ENCODE results near the gene ANKRD12.
A peak's percentile ranks its signal among the peaks of the same experiment; 100 is the strongest.
"Not testable (repeated sequence)": the region's sequence is repeated elsewhere in the genome, so short reads cannot be mapped to it uniquely, and the experiment has no call there.

ANKRD12 gene

DNA sequence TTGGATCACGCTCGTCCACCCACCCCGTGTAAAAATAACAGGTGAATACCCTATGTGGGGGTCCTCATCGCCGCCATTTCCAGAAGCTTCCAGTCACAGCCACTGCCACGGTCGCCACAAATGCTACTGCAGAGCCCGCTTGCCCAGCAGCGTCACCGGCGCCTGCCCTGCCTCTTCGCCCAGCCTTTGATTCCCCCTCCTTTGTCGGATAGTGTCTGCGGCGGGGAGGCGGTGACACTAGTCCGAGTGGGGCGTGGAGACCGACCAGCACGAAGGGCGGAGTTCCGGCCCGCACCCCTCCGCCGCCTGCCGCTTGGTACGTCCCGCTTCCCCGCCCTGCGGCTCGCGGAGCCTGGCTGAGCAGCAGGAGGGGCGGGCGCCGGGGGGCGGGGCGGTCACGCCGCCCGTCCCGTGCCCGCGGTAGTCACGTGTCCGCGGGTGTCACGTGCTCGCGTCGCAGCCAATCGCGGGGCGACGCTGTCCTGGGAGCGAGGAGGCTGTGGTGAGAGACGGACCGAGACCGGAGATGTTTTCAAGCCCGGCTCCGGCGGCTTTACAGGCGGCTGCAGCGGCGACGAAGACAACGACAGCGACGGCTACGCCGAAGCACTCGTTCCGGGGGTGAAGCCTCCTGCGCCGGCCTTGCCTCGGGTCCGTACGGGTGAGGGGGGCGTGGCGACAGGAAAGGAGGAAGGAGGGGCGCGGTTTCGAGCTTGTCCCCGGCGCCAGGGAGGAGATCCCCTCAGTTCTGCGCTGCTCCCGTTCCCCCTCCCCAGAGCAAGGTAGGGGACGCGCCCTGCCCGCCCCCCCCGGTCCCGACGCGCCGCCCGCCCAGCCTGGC is at the start of gene ANKRD12:
Gene ANKRD12, plus strand, starts transcription at position 467 of the 841 bp plus-strand sequence. CDS start 45,652 bp downstream, outside the sequence.
- DNase-seq, result peak; percentile 97

DNA sequence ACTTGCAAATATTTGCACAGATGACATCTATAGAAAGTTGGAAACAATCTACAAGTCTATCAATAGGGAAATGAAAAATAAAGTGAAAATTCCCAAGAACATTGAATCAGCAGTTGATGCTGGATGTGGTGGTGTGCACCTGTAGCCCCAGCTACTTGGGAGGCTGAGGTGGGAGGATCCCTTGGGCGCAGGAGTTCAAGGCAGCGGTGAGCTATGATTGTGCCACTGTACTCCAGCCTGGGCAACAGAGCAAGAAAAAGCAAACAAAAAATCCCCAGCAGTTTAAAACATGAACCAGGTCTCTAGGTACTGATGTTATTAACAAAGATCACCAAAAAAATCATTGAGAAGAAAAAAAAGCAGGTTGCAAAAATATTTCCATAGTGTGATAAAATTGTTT is 49.4 kb upstream of the ANKRD12 start:
- DNase-seq, result no peak

DNA sequence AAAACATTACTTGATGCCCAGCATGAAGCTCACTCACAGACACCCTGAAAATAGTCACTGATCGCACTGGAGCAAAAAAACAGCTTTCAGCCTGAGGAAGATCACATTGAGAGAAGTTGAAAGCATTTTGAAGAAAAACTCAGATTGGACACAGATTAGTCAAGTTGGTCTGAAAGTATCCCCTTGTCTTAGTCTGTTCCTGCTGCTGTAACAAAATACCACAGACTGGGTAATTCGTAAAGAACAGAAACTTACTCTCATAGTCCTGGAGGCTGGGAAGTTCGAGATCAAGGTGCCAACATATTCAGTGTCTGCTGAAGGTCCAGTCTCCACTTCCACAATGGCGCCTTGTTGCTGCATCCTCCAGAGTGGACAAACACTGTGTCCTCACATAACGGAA is 48.3 kb upstream of the ANKRD12 start:
- no peak for DNase-seq

DNA sequence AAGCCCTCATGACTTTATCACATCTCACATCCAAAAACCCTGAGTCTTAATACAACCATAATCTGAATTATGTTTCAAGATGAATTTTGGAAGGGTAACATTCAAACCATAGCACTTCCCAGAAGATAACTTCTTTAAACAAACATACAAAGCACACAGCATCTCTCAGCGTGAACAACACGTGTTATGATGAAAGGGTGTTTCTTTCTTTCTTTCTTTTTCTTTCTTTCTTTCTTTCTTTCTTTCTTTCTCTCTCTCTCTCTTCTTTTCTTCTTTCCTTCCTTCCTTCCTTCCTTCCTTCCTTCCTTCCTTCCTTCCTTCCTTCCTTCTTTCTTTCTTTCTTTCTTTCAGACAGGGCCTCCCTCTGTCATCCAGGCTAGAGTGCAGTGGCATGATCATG is 47.9 kb upstream of the ANKRD12 start:
- DNase-seq, result not testable (repeated sequence)

DNA sequence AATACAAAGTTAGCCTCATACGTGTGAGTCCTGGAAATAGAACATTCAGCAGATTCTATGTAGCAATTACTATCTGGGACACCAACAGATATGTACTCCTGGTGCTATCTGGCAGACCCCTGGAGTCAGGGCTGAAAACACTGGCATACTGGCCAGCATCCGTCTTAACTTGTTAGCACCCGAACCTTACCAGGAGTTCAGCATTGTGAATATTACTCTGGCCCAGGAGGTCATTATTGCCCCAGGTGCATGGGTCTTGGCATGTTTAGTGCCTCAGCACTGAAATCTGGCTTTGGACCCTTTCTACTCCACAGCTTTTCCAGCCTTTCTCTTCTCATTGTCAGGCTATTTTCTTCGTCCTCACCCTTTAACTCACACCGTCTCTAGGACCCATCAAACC is 46.0 kb upstream of the ANKRD12 start:
- DNase-seq, result no peak

DNA sequence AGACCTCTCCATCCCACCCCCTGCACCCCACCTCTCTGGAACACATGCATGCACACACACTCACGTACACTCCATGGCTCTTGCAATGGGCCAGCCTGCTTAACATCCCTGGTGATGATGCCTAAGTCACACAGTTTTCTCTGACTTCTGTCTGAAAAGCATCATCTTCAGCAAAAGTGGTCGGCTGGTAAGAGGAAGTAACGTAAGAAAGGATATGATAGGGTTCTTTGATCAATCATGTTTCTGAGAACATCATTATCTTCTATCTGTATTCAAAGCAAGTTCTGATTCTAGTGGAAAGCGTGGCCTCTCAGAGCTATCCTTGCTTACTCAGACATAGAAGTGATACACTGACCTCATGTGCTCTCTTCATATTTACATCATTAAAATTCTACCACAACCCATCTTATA is 45.5 kb upstream of the ANKRD12 start:
- no peak for DNase-seq

DNA sequence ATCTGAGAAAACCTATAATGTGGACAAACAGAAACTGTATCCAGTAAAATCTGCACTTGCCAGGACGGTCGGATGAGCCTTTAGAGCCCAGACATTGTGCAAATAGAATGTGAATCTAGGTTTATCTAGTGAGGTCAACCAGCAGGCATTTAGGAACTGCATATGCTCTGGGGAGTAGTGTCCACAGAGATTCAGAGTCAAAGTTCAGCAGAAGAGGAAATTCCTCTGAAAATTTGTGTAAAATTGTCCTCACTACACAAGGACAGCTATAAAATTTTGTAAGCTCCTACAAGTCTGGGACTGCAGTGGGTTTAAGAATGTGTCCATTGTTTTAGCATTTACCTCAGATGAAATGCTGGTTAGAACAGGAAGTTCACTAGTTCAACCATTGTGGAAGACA is 43.9 kb upstream of the ANKRD12 start:
- DNase-seq, result peak; percentile 30

DNA sequence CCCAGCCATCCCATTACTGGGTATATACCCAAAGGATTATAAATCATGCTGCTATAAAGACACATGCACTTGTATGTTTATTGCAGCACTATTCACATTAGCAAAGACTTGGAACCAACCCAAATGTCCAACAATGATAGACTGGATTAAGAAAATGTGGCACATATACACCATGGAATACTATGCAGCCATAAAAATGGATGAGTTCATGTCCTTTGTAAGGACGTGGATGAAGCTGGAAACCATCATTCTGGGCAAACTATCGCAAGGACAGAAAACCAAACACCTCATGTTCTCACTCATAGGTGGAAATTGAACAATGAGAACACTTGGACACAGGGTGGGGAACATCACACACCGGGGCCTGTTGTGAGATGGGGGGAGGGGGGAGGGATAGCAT is 43.5 kb upstream of the ANKRD12 start:
- DNase-seq, result not testable (repeated sequence)

DNA sequence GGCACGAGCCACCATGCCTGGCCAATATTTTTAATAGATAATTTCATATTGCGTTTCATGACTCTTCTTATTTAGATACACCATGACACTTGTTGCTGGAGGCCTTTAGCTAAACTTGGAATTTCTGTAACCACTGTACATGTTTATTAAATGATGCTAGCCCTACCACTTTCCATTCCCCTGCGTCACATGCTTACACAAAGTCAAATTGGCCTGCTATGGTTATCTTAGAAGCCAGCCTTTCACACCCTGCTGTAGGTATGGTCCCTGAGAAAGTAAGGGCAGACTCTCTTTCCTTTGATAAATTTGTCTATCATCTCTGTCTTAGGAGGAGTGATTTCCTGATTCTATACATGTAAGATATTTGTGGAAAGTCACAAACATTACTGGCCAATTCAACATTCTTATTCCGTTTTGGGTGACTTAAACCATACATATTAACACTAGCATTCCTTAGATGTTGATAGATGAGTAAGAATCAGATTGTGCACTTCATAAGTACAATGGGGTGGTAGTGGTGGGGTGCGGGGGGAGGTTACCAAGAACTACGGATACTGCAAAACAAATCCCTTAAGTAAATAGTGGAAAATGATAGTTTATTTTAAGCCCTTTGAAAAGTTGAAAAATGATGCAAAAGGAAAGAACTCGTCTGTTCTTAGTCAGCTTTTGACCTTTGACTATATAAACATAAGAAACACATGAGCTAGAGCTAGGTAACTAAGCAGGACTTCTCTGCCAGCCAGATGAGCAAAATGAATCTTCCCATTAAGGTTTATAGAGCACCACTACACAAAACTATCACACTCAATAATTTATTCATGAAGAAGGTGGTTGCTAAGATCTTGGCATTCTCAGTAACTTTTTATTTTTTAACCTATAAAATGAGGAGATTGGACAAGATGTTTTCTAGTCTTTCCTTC is 42.0 kb upstream of the ANKRD12 start:
- no peak for DNase-seq

DNA sequence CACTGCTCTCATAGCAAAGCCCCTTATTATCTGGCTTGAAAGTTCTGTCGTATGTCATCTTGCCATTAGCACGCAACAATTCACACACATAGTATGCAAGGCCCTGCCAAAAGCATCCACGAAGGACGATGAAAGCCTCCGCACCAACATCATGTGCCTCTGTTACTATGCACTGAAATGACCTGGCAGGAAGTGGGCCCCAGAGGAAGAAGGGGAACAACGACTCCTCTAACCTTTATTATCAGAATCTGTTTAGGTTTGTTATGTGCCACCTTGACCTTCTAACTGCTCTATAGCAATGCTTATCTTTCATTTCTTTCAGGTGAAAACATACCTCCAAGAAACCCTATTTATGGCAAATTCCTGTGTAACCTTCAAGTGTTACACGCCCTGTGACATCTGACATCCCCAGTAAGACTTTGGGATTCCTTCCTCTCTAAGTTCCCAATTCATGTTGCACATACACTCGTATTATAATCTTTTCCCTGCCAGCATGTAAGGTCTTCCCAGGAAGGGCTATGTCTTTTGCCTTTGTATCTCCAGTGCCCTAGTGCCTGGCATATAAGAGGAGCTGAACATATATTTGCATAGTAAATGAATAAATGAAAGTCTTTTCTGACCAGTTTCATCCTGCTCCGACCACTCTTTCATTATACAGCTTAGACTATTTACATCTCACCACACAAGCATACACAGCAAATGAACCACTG is 41.1 kb upstream of the ANKRD12 start:
- peak; percentile 82 for DNase-seq

DNA sequence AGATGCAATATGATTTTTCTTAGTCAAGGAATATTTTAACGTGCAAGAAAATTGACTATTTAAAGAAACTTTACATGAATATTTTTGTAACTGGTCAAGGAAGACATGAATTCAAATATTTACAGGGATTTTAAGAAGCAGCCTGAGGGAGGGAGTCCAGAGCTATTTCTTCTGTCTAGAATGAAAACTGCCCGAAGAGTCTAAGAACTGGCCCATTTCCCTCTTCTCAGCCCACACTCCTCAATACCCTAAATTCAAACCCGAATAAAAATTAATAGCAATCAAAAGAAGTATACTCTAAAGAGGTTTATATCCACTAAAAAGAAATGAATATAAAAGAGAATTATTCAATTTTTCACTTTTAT is 40.6 kb upstream of the ANKRD12 start:
- DNase-seq, result no peak

DNA sequence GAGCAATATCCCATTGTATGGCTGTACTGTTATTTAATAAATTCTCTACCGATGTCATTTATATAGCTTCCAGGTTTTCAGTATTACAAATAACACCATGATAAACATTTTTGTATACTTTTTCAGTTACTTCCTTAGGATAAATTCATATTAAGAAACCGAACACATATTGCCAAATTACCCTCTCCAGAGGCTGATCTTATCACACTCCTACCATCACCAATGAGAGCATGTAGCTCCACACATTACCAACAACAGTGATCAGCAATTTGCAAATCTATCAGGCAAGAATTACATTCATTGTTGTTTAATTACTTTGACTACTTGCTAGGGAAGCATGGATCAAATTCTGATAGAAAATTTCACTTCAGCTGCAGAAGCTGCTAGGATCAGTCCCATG is 39.9 kb upstream of the ANKRD12 start:
- DNase-seq, result peak; percentile 70

DNA sequence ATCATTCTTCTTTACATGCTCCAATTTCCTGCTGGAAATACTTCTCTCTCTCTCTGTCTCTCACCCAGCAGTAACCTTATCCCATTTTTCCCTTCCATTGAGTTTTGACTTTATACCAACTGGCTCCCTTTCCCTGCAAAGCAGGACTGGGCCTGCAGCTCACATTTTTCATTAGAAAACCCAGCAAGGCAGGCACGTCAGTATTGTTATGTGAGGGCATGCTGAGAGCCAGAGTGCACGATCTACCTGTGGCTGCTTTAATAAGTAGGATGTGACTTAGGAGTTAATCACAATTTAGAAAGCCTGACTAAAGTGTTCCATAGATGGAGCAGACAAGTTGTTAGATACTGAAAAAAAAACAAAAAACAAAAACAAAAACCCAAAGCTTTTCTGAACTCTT is 39.2 kb upstream of the ANKRD12 start:
- no peak for DNase-seq

DNA sequence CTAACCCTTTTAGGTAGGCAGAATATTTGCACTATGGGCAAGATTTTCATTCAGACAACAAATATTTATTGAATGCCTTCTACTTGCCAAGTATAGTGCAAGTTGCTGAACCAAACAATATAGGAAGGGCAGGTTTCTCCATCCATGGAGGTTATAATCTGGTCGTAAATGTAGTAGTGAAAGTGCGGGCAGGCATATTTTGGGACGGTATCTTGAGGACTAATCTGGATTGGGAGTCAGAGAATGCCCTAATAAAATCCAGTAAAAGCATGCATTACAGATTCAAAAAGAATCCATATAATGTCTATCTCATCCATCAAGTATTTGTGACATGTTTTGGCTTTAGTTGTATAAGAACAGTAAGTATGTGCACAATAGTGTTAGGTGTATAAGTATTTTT is 35.8 kb upstream of the ANKRD12 start:
- DNase-seq, result no peak

DNA sequence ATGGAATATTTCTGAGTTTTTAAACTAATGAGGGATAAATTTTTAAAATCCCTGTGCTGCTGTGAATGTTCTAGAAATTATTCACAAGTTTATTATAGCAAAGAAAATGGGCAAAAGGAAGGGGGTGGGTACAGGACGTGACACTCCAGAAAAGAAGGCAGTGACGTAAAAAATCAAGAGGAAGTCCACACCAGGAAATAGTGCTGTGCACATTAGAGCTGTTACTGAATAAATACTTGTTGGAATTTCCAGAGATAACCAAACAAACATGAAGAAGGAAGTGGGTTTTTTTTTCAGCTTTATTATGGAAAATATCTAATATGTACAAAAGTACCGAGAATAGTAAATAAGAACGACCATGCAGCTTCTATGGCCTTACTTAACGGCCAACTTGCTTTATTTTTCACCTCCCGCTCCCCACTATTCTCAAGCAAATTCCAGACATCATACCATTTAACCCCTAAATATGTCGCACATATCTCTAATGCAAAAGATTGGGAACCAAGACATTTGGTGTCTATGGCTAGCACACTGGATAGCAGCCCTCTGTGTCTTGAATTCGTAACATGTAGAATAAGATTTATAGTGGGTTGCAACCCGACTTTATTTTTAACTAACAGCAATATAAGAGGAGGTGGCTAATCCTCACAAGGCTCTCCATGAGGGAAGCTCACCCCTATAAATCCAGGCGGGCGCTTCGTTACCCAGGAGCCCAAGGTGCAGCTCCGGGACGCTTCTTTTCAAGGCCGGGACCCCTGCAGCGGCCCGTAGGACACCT is 34.7 kb upstream of the ANKRD12 start:
- peak; percentile 82 for DNase-seq

DNA sequence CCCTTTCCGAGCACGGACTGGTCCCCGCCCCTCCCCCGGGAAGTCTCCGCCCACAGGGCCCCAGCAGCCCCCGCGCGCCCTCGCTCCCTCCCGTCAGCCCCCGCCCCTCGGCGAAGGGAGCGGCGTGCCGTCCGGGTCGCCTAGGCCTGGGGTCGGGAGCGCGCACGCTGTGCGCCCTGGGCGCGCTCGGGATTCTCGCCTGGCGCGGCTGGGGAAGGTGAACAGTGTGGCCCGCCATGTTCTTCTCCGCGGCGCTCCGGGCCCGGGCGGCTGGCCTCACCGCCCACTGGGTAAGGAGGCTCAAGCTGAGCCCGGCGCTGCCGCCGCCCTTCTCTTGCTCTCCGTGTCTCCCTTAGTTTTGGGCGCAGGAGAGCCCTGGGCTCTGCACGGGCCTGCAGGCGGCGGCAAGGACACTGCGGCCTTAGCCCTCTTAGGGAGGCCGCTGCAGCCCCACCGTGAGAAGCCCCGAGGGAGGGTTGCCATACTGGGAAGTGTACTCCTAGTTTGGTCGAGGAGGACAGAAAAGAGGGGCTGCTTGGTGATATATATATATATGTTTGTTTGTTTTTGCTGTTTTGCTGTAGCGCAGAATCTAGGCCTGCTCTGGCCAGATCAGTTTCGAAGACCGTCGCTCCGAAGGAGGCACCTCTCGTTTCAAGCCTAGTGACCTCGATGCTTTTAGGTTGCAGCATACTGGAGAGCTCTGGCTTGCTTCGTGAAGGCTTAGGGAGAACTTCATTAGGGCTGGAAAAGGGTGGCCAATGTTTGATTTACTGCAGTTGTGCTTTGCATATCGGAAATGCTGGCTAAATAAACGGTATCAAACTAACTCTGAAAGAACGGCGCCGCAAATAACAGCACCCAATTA is 33.8 kb upstream of the ANKRD12 start, which contains the start of gene NDUFV2:
Gene NDUFV2, plus strand, starts transcription at position 192 of the 868 bp plus-strand sequence. Its CDS starts 45 bp downstream, at position 237.
- peak; percentile 87 for DNase-seq

DNA sequence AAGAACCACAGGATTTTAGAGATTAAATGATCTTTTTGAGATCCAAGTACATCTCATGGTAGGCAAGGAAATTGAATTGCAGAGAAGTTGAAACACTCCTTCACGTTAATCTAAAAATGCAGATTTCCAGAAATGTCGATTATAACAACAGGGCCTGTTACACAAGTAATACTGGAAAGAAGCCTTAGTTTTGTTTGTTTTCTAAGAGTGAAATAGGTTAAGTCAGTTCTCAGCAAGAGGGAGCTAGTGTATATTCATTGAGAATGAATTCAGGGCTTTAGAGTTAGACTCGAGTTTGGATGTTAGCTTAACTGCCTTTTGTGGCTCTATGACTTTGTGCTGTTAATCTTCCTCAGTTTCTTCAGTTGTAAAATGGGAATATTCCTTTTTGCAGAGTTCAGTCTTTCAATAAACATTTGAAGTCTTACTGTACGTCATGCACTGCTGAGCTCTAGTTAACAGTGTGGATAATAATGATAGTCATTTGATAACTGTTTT is 33.2 kb upstream of the ANKRD12 start:
- no peak for DNase-seq

DNA sequence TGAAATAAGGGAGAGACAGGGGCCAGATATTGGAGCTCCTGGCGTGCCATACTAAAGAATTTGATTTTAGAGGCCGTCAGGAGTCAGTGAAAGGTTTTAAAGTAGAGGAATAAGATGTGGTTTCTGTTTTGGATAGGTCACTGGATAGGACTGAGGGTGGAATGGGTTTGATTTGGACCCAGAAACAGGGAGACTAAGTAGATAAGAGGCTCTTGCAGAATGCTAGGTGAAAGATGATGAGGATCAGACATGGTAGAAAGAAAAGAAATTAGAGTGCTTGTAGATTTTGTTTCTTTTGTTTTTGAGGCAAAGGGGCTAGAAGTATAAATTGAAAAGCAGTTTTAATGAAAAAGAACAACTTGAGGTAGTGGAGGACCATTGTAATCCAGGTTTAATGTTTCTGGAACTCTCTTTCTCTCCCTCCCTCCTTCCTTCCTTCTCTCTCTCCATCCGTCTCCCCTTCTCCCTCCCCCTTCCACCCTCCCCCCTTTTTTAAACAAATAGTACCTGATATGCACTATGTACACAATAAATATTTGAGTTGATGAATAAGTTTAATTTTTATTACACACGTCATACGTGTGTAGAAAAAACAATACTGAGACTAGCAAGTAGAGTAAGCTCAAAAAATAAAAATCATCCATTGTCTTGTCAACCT is 32.2 kb upstream of the ANKRD12 start:
- no peak for DNase-seq

DNA sequence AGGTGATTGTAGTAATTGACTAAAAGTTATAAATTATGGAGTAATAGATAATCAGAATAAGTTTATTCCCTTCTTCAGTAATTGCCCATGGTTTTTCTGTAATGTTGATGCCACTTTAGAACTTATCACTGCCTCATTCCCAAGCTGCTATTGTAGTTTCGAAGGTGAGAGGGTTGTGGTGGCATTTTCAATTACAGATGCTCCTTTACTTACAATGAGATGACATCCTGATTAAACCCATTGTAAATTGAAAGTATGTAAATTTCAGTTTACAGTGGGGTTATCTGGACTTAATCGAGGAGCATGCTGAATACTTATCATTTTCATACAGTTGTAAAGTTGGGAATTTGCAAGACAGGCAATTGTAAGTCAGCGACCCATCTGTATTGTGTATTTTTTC is 31.2 kb upstream of the ANKRD12 start:
- no peak for DNase-seq

DNA sequence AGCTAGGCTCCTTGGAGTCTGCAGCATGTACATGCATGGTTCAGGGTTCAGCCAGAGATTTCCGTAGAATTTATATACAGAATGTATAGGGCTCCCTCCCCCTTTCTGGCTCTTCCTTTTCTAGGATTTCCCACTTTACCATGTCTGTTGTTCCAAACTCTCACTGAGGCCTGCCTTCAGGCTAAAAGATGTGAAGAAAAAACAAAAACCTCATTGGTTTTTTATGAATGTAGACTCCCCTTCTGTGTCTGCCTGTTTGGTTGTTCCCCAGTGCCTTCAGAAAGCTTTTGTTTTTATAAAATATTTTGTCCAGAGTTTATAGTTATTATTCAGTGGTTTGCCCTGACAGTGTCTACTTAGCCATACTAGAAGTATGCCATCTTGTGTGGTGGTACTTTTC is 30.5 kb upstream of the ANKRD12 start:
- no peak for DNase-seq

Data from GF-D8 (cell line).